T-cell (primary cell): ENCODE measurements around the gene ORC6. TPM values are rescaled to one million over a fixed set of nuclear protein-coding genes. Genes with fewer than 3 reads are reported as not detected.

ENCODE experiments used
- ATAC-seq, 4 experiments: fragments of 200-7000 bp in 3 of 4; fragments of 150-1000 bp in 1 of 4; cut with Tn5 transposase; replicated peaks in 1 of 4; 1 replicate in 3 of 4; 2 replicates in 1 of 4; pipeline ENCODE4 v1.10.0; 2021; ENCODE audit warnings: moderate library complexity in 3 of 4, mild to moderate bottlenecking in 2 of 4, moderate number of reproducible peaks in 1 of 4
- CTCF ChIA-PET, 2 donors: fragments of 300-600 bp; sonication (Branson Sonifier 250); formaldehyde crosslinking; loops; one replicate each; lab custom pipeline; 2022; ENCODE audit warnings: antibody characterized with exemption in 2 of 2; lab: Charles Lee
- POLR2A ChIA-PET, 2 donors: fragments of 300-600 bp; sonication (Branson Sonifier 250); formaldehyde crosslinking; loops; one replicate each; lab custom pipeline; 2022; ENCODE audit warnings: antibody characterized with exemption in 2 of 2; lab: Charles Lee
- DNase-seq, 35 experiments: peaks; one replicate each; pipeline versions ENCODE4 v3.0.0 to v3.0.0-alpha.2; 2013 to 2023
- H3K27ac ChIP-seq: one replicate; pipeline ENCODE4 v1.5.1; 2013; ENCODE audit warnings: low read length
- H3K27me3 ChIP-seq, 2 experiments: replicated peaks in 1 of 2; 1 replicate in 1 of 2; 2 replicates in 1 of 2; pipeline versions ENCODE4 v1.6.1 to v1.7.0; 2013; ENCODE audit warnings: low read length in 1 of 2, mixed read lengths in 1 of 2; ENCODE audit not compliant: control insufficient read depth in 2 of 2, insufficient read depth in 2 of 2; ENCODE audit errors: extremely low read depth in 1 of 2
- H3K36me3 ChIP-seq, 2 donors: 1 replicate in 1 of 2; 2 replicates in 1 of 2; pipeline versions ENCODE4 v1.6.1 to v1.7.0; 2013; ENCODE audit warnings: low read length in 1 of 2; ENCODE audit not compliant: control insufficient read depth in 2 of 2, insufficient read depth in 1 of 2; ENCODE audit errors: extremely low read depth in 1 of 2
- H3K4me1 ChIP-seq, 2 experiments: 1 replicate in 1 of 2; 2 replicates in 1 of 2; pipeline versions ENCODE4 v1.6.1 to v1.7.0; 2013; ENCODE audit warnings: low read length in 2 of 2, mixed read lengths in 1 of 2; ENCODE audit not compliant: insufficient read depth in 2 of 2, control insufficient read depth in 1 of 2; ENCODE audit errors: extremely low read depth in 1 of 2
- H3K4me3 ChIP-seq, 2 donors: 1 replicate in 1 of 2; 2 replicates in 1 of 2; pipeline versions ENCODE4 v1.5.1 to v1.7.0; 2013; ENCODE audit warnings: mild to moderate bottlenecking in 2 of 2, low read length in 1 of 2, moderate library complexity in 1 of 2; ENCODE audit not compliant: control insufficient read depth in 1 of 2; ENCODE audit errors: extremely low read depth in 1 of 2
- H3K9me3 ChIP-seq: 2 replicates; pipeline ENCODE4 v1.7.0; 2013
- H3K27ac Mint-ChIP-seq, 2 donors: one replicate each; pipeline ENCODE4 v1.8.0; 2020 to 2021; ENCODE audit warnings: mild to moderate bottlenecking in 2 of 2, mixed read lengths in 2 of 2
- H3K27me3 Mint-ChIP-seq, 2 donors: one replicate each; pipeline ENCODE4 v1.8.0; 2021 to 2022; ENCODE audit warnings: mixed read lengths in 2 of 2
- H3K36me3 Mint-ChIP-seq: one replicate; pipeline ENCODE4 v1.8.0; 2021; ENCODE audit warnings: mixed read lengths
- H3K4me1 Mint-ChIP-seq, 3 donors: one replicate each; pipeline ENCODE4 v1.8.0; 2020 to 2022; ENCODE audit warnings: mixed read lengths in 3 of 3, mild to moderate bottlenecking in 1 of 3
- H3K4me3 Mint-ChIP-seq, 3 donors: one replicate each; pipeline ENCODE4 v1.8.0; 2020 to 2022; ENCODE audit warnings: mild to moderate bottlenecking in 3 of 3, mixed read lengths in 3 of 3, moderate library complexity in 3 of 3
- H3K9me3 Mint-ChIP-seq, 3 donors: one replicate each; pipeline ENCODE4 v1.8.0; 2020 to 2022; ENCODE audit warnings: mixed read lengths in 3 of 3
- WGBS: methylation state at CpG from one replicate; pipeline ENCODE4 v1.1.5; 2013; ENCODE audit warnings: missing lambda C conversion rate; ENCODE audit not compliant: insufficient coverage; 5-methylcytosine and 5-hydroxymethylcytosine counted together
- total RNA-seq, 35 experiments: library from RNA in 6 of 35; stranded (reverse) in 6 of 35; fragments of 120-200 nt in 1 of 35; gene quantifications; one replicate each; pipeline versions ENCODE4 v1.2.1 to v1.2.4 and lab custom pipeline; 2013 to 2026

The ORC6 gene
- total RNA-seq, 5 donors from 2014 or later (not counting 1 experiment from before 2014, with no cell fraction given): 2.6 to 6.2 (median 3.0) TPM

DNA sequence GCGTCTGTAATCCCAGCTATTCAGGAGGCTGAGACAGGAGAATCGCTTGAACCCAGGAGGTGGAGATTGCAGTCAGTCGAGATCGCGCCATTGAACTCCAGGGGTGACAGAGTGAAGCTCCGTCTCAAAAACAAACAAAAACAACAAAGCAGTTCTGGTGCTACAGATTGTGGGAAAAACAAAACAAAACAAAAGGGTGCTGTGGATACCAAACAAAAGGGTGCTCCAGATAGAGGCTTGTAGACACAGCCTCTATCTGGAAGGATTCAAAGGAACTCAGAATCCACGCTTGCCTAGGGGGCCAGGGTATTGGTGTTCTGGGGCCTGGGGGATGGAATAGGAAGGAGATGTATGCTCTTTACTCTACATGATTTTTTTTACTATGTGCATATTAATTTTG lies 56.2 kb downstream of the ORC6 start:
- no peak overlapping the region for H3K27ac ChIP-seq
- H3K27me3 ChIP-seq: peaks cover 0 to 14% of the 10 kb centered on the region in 2 experiments
- no peaks in the 10 kb centered on the region for H3K36me3 ChIP-seq
- Mint-ChIP-seq H3K9me3 (no peaks in the 10 kb centered on the region), H3K27ac (no peak overlapping the region), H3K27me3 (no peaks in the 10 kb centered on the region), H3K4me3 (no peak overlapping the region), H3K4me1 (peaks cover 5 to 12% (median 8%) of the 10 kb centered on the region in 3 donors), H3K36me3 (no peaks in the 10 kb centered on the region)
- H3K4me1 ChIP-seq: peaks cover 0 to 3% of the 10 kb centered on the region in 2 experiments
- ChIA-PET POLR2A (no interaction called here), CTCF (no interaction called here)
- H3K4me3 ChIP-seq: no peak overlapping the region
- no peak for DNase-seq
- whole genome bisulfite sequencing: 73% methylated on average over 2 of the region's 7 CpGs
- H3K9me3 ChIP-seq: no peaks in the 10 kb centered on the region
- ATAC-seq: no peak

DNA sequence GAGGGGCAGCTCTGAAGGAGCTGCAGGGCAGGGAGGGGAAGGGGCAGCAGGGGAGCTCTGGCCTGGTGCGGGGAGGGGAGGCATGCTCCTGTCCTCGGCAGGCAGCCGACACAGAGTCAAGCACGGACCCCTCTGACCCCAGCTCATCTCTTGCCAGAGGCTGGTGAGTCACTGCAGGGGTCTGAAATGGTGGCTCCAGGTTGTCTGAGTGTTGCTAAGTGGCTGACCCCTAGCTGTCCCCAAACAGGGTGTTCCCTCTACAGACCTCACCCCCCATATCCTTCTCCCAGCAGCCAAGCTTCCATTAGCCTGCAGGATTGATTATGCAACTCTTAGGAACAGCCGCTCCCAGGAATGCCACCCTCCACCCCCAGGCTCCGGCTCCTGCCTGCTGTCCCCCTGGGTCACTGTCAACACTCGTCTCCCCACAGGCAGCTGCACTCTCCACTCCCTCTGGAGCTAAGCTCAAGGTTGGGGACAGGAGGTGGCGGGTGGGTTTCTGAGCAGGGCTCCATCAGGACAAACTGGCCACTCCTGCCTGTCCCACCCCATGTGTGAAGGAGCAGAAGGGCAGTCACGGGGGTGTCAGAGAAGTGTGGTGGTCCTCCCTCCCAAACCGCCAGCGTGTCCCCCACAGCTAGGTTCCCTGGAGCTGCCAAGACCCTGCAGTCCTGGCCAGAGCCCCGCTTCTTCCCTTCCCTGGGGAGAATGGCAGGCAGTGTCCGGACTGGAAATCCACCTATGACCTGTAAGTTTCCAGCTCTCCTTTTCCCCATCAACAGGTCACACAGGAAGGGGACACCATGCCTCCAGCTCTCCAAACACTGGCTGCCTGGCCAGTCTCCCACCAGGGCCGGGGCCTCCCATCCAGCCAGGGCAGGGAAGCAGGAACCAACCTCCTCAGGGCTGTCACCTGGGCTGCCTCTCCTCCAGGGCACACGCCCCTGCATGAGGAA lies 57.6 kb downstream of the ORC6 start:
- DNase-seq (no peak), ATAC-seq (no peak)
- H3K36me3 ChIP-seq: no peaks in the 10 kb centered on the region
- peaks cover 0 to 12% of the 10 kb centered on the region in 2 experiments for H3K27me3 ChIP-seq
- Mint-ChIP-seq H3K9me3 (no peaks in the 10 kb centered on the region), H3K36me3 (no peaks in the 10 kb centered on the region), H3K4me3 (no peak overlapping the region), H3K27ac (no peak overlapping the region), H3K4me1 (peaks cover 5 to 12% (median 8%) of the 10 kb centered on the region in 3 donors), H3K27me3 (no peaks in the 10 kb centered on the region)
- peaks cover 0 to 3% of the 10 kb centered on the region in 2 experiments for H3K4me1 ChIP-seq
- H3K9me3 ChIP-seq: no peaks in the 10 kb centered on the region
- no peak overlapping the region for H3K4me3 ChIP-seq
- POLR2A ChIA-PET: no interaction called here
- H3K27ac ChIP-seq: no peak overlapping the region
- WGBS: 87% methylated on average over 7 of the region's 15 CpGs
- CTCF ChIA-PET: no interaction called here

Other genes with a start within 250 kb of the ORC6 start
- gene SHCBP1, start 68.3 kb upstream of the ORC6 start, total RNA-seq: 1 to 10 TPM in 3 of 5 donors, under 1 TPM in 2; 0.69 to 4.1 (median 1.1) TPM
- gene VPS35, start 481 bp upstream of the ORC6 start, total RNA-seq: 100 to 1,000 TPM in 2 of 5 donors, 10 to 100 TPM in 3; 49.8 to 105 (median 87.3) TPM
- gene MYLK3, start 58.7 kb downstream of the ORC6 start, total RNA-seq: under 1 TPM in 3 of 5 donors, not detected in 2; 0.03 to 0.50 (median 0.03) TPM
- gene C16orf87, start 141.5 kb downstream of the ORC6 start, total RNA-seq: 10 to 100 TPM in 2 of 5 donors, 1 to 10 TPM in 3; 5.2 to 15.6 (median 7.2) TPM
- 1 to 10 TPM in 3 of 5 donors, under 1 TPM in 2; 0.40 to 4.7 (median 2.1) TPM for gene GPT2, start 194.7 kb downstream of the ORC6 start, total RNA-seq